ENCODE results near the gene CRYBG3. TPM values are rescaled to one million over a fixed set of nuclear protein-coding genes. Genes with fewer than 3 reads are reported as not detected.
A peak's percentile ranks its signal among the peaks of the same experiment; 100 is the strongest.

CRYBG3 gene
- total and polyA plus RNA-seq, 2 of the 13 experiments (the other 11 are each of a cell fraction or from before 2014, with no cell fraction given): 3.8 to 15.9 TPM

DNA sequence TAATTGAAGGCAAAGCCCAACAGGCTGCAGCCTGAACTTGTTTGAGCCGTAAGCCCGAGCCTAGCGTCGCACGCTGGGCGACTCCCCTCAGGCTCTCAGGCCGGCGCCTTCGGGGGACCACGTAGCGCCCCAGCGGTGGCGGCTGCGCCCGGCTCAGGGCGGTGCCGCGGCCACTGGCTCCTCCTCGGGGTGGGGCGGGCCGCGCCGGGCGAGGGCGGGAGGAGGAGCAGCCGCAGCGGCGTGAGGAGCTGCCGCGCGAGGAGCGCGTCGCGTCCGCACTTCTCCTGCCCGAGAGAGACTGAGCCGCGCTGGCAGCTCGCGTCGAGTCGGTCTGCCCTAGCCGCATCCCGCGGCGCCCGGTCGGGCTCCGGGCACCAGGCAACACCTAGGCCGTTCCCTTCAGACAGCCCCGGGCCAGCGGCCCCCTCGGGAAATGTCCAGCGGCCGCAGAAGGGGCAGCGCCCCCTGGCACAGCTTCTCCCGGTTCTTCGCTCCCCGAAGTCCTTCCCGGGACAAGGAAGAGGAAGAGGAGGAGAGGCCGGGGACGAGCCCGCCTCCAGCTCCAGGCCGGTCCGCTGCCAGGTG lies at the start of gene CRYBG3 (continued):
- TF ChIP-seq ZFP36L1 (CRISPR knock-in tag; IDR thresholded peaks at IDR 0.05): no peak
- no peak for TF ChIP-seq ZNF264 (CRISPR knock-in tag; IDR thresholded peaks at IDR 0.05)
- TF ChIP-seq CEBPB (IDR thresholded peaks at IDR 0.05; ENCODE audit: borderline replicate concordance, low read depth, low read length): no peak
- TF ChIP-seq, protein P1, sequence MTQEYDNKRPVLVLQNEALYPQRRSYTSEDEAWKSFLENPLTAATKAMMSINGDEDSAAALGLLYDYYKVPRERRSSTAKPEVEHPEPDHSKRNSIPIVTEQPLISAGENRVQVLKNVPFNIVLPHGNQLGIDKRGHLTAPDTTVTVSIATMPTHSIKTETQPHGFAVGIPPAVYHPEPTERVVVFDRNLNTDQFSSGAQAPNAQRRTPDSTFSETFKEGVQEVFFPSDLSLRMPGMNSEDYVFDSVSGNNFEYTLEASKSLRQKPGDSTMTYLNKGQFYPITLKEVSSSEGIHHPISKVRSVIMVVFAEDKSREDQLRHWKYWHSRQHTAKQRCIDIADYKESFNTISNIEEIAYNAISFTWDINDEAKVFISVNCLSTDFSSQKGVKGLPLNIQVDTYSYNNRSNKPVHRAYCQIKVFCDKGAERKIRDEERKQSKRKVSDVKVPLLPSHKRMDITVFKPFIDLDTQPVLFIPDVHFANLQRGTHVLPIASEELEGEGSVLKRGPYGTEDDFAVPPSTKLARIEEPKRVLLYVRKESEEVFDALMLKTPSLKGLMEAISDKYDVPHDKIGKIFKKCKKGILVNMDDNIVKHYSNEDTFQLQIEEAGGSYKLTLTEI (CRISPR knock-in tag; conservative IDR thresholded peaks at IDR 0.05): no peak
- no peak; the same call in 1 of the 2 replicates for TF ChIP-seq MTF1 (CRISPR knock-in tag; IDR thresholded peaks at IDR 0.05)
- TF ChIP-seq ZNF572 (CRISPR knock-in tag; IDR thresholded peaks at IDR 0.05): no peak
- no peak; the same call in 1 of the 2 replicates for TF ChIP-seq ZNF607 (CRISPR knock-in tag; IDR thresholded peaks at IDR 0.05; ENCODE audit: borderline replicate concordance)
- no peak for TF ChIP-seq GPN1 (CRISPR knock-in tag; IDR thresholded peaks at IDR 0.05; ENCODE audit: borderline replicate concordance)
- TF ChIP-seq MEF2D (CRISPR knock-in tag; IDR thresholded peaks at IDR 0.05): no peak
- TF ChIP-seq, protein P2, sequence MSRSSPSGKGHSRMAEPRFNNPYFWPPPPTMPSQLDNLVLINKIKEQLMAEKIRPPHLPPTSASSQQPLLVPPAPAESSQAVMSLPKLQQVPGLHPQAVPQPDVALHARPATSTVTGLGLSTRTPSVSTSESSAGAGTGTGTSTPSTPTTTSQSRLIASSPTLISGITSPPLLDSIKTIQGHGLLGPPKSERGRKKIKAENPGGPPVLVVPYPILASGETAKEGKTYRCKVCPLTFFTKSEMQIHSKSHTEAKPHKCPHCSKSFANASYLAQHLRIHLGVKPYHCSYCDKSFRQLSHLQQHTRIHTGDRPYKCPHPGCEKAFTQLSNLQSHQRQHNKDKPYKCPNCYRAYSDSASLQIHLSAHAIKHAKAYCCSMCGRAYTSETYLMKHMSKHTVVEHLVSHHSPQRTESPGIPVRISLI (CRISPR knock-in tag; IDR thresholded peaks at IDR 0.05; ENCODE audit: borderline replicate concordance): no peak
- TF ChIP-seq TCF7L2 (IDR thresholded peaks at IDR 0.05; ENCODE audit: low read depth, low read length): no peak
- no peak for TF ChIP-seq MYNN (CRISPR knock-in tag; IDR thresholded peaks at IDR 0.05; ENCODE audit: low read depth)
- TF ChIP-seq PAWR (CRISPR knock-in tag; IDR thresholded peaks at IDR 0.05; ENCODE audit: borderline replicate concordance): no peak
- TF ChIP-seq, protein P3, sequence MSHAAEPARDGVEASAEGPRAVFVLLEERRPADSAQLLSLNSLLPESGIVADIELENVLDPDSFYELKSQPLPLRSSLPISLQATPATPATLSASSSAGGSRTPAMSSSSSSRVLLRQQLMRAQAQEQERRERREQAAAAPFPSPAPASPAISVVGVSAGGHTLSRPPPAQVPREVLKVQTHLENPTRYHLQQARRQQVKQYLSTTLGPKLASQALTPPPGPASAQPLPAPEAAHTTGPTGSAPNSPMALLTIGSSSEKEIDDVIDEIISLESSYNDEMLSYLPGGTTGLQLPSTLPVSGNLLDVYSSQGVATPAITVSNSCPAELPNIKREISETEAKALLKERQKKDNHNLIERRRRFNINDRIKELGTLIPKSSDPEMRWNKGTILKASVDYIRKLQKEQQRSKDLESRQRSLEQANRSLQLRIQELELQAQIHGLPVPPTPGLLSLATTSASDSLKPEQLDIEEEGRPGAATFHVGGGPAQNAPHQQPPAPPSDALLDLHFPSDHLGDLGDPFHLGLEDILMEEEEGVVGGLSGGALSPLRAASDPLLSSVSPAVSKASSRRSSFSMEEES (CRISPR knock-in tag; IDR thresholded peaks at IDR 0.05): 0 out of 2 replicates have a peak, but pooled peaks have one; percentile 7
- no peak for TF ChIP-seq U2AF2 (IDR thresholded peaks at IDR 0.05; ENCODE audit: low read depth, low read length)
- no peak for TF ChIP-seq ATF7 (IDR thresholded peaks at IDR 0.05)
- TF ChIP-seq ATF7 (CRISPR knock-in tag; IDR thresholded peaks at IDR 0.05): no peak
- TF ChIP-seq, protein P4, sequence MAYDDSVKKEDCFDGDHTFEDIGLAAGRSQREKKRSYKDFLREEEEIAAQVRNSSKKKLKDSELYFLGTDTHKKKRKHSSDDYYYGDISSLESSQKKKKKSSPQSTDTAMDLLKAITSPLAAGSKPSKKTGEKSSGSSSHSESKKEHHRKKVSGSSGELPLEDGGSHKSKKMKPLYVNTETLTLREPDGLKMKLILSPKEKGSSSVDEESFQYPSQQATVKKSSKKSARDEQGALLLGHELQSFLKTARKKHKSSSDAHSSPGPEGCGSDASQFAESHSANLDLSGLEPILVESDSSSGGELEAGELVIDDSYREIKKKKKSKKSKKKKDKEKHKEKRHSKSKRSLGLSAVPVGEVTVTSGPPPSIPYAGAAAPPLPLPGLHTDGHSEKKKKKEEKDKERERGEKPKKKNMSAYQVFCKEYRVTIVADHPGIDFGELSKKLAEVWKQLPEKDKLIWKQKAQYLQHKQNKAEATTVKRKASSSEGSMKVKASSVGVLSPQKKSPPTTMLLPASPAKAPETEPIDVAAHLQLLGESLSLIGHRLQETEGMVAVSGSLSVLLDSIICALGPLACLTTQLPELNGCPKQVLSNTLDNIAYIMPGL (CRISPR knock-in tag; IDR thresholded peaks at IDR 0.05; ENCODE audit: borderline replicate concordance in 1 of 2, low read depth in 1 of 2): peak; percentile 66 to 96; a peak in 3 of 4 replicates
- TF ChIP-seq, protein P5, sequence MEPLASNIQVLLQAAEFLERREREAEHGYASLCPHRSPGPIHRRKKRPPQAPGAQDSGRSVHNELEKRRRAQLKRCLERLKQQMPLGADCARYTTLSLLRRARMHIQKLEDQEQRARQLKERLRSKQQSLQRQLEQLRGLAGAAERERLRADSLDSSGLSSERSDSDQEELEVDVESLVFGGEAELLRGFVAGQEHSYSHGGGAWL (CRISPR knock-in tag; IDR thresholded peaks at IDR 0.05): 0 out of 2 replicates have a peak, but pooled peaks have one; percentile 35
- no peak for TF ChIP-seq HCFC1 (IDR thresholded peaks at IDR 0.05; ENCODE audit: low read depth, low read length)
- TF ChIP-seq FIP1L1 (IDR thresholded peaks at IDR 0.05; ENCODE audit: borderline replicate concordance, insufficient read depth, low read depth, low read length): no peak
- TF ChIP-seq ZFP90 (CRISPR knock-in tag; IDR thresholded peaks at IDR 0.05; ENCODE audit: borderline replicate concordance): no peak
